ENCODE measurements around the gene ZC3H12A. TPM values are rescaled to one million over a fixed set of nuclear protein-coding genes. Genes with fewer than 3 reads are reported as not detected.

ZC3H12A gene
- total and polyA plus RNA-seq, 4 donors, result 19.1 to 125 (median 33.7) TPM

GRCh38 chr1:37476460-37477197 is 2.2 kb downstream of the ZC3H12A start:
- Histone ChIP-seq H3K4me3 (peak overlapping the region; percentile 70), H3K9me3 (ENCODE audit: control insufficient read depth in 4 of 4, insufficient read depth in 3 of 4, low read length in 3 of 4) (no peaks in the 10 kb centered on the region), H3K36me3 (ENCODE audit: control insufficient read depth in 4 of 4, insufficient read depth in 4 of 4, low read length in 4 of 4) (peaks cover 0 to 33% (median 8%) of the 10 kb centered on the region in 4 donors), H3K27me3 (ENCODE audit: control insufficient read depth in 3 of 3, insufficient read depth in 3 of 3, low read length in 2 of 3) (no peaks in the 10 kb centered on the region), H3K9ac (ENCODE audit: insufficient read depth in 1 of 2, low read length in 2 of 2) (no peak overlapping the region), H3K27ac (ENCODE audit: low read depth in 1 of 2, low read length in 1 of 2) (peak overlapping the region; percentile 70 to 95), H3K4me1 (ENCODE audit: control insufficient read depth in 5 of 5, insufficient read depth in 5 of 5, low read length in 5 of 5) (peaks cover 7 to 42% (median 22%) of the 10 kb centered on the region in 5 donors)
- no peak for DNase-seq
- ATAC-seq (ENCODE audit: insufficient read depth, low FRiP score), result peak; percentile 4
- no peak for TF ChIP-seq CTCF (IDR thresholded peaks at IDR 0.05; ENCODE audit: control extremely low read depth, extremely low read depth)
- 11 to 14% methylated on average over 5 of the region's 5 CpGs for WGBS, 2 donors

- no peak for TF ChIP-seq CTCF (IDR thresholded peaks at IDR 0.05; ENCODE audit: control extremely low read depth, extremely low read depth)
- peak; percentile 5 for ATAC-seq (ENCODE audit: insufficient read depth, low FRiP score)
- Histone ChIP-seq H3K36me3 (ENCODE audit: control insufficient read depth in 4 of 4, insufficient read depth in 4 of 4, low read length in 4 of 4) (peaks cover 0 to 40% (median 11%) of the 10 kb centered on the region in 4 donors), H3K4me3 (peak overlapping the region; percentile 70), H3K27ac (ENCODE audit: low read depth in 1 of 2, low read length in 1 of 2) (peak overlapping the region; percentile 70 to 95), H3K27me3 (ENCODE audit: control insufficient read depth in 3 of 3, insufficient read depth in 3 of 3, low read length in 2 of 3) (no peaks in the 10 kb centered on the region), H3K9me3 (ENCODE audit: control insufficient read depth in 4 of 4, insufficient read depth in 3 of 4, low read length in 3 of 4) (no peaks in the 10 kb centered on the region), H3K4me1 (ENCODE audit: control insufficient read depth in 5 of 5, insufficient read depth in 5 of 5, low read length in 5 of 5) (peaks cover 7 to 35% (median 22%) of the 10 kb centered on the region in 5 donors), H3K9ac (ENCODE audit: insufficient read depth in 1 of 2, low read length in 2 of 2) (no peak overlapping the region)
- 6 to 8% methylated on average over 10 of the region's 10 CpGs for WGBS, 2 donors
- peak in 1 of 3 donors; percentile 44 for DNase-seq
Measured at GRCh38 chr1:37477198-37477931, 3.0 kb downstream of the ZC3H12A start.

GRCh38 chr1:37477946-37478345 is 3.6 kb downstream of the ZC3H12A start:
- Histone ChIP-seq H3K27me3 (ENCODE audit: control insufficient read depth in 3 of 3, insufficient read depth in 3 of 3, low read length in 2 of 3) (no peaks in the 10 kb centered on the region), H3K9ac (ENCODE audit: insufficient read depth in 1 of 2, low read length in 2 of 2) (no peak overlapping the region), H3K27ac (ENCODE audit: low read depth in 1 of 2, low read length in 1 of 2) (peak overlapping the region in 1 of 2 donors; percentile 95), H3K4me1 (ENCODE audit: control insufficient read depth in 5 of 5, insufficient read depth in 5 of 5, low read length in 5 of 5) (peaks cover 7 to 34% (median 22%) of the 10 kb centered on the region in 5 donors), H3K4me3 (peak overlapping the region; percentile 26), H3K36me3 (ENCODE audit: control insufficient read depth in 4 of 4, insufficient read depth in 4 of 4, low read length in 4 of 4) (peaks cover under 1 to 46% (median 11%) of the 10 kb centered on the region in 4 donors), H3K9me3 (ENCODE audit: control insufficient read depth in 4 of 4, insufficient read depth in 3 of 4, low read length in 3 of 4) (no peaks in the 10 kb centered on the region)
- WGBS, 2 donors, result 80 to 81% methylated on average over 5 of the region's 5 CpGs
- no peak for TF ChIP-seq CTCF (IDR thresholded peaks at IDR 0.05; ENCODE audit: control extremely low read depth, extremely low read depth)
- ATAC-seq (ENCODE audit: insufficient read depth, low FRiP score) (no peak), DNase-seq (no peak)
